Thyroid gland (tissue), 4 donors: ENCODE results near the gene TMEM131L.

Experiments used
- CTCF ChIP-seq, 6 experiments: fragments of 200-600 bp in 3 of 6; fragments of 450-650 bp in 3 of 6; sonication (generic) in 3 of 6; IDR thresholded peaks; one replicate each; pipeline ENCODE4 v1.5.1; 2016 to 2019; ENCODE audit warnings: antibody characterized with exemption in 6 of 6, mild to moderate bottlenecking in 2 of 6, inconsistent platforms in 1 of 6, moderate library complexity in 1 of 6
- POLR2A ChIP-seq, 2 donors: fragments of 450-650 bp; IDR thresholded peaks; one replicate each; pipeline ENCODE4 v1.6.1; 2017; ENCODE audit warnings: antibody characterized with exemption in 2 of 2, mild to moderate bottlenecking in 2 of 2, moderate library complexity in 1 of 2

GRCh38 chr4:153593161-153593560, 127.0 kb downstream of the TMEM131L start:
- TF ChIP-seq CTCF (IDR thresholded peaks at IDR 0.05) (no peak), POLR2A (IDR thresholded peaks at IDR 0.05) (no peak)
